ENCODE results near the gene WBP2.

DNA sequence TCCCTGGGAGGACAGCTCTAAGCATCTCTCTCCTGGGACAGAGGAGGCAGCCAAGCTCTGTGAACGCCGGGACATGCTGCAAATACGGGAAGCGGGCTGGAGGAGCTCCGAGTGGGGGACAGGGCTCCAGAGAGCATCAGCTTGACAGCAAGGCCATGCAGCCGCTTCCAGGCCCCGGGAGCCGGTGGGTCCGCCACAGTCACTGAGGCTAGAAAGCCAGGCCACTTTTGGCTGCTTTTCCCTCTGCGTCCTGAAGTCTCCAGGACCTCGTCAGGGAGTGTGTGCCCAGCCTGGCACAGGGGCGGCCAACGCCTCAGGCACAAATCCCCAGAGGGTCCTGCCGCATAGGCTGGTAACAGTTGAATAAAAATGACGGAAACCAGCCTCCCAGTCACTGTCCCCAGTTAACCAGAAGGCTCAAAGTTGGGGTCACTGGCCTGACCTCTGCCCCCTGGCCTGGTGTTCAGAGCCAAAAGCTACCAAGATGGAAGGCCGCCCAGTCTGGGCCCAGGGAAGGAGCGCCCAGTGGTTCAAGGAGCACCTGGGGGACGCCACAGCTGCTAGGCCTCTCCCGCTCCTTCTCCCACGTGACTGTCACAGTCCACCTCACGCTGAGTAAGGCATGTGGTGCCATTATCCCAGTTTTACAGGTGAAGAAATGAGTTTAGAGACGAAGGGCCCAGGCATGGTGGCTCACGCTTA lies 44.8 kb upstream of the WBP2 start:
- no peak for TF ChIP-seq CTCF (IDR thresholded peaks at IDR 0.05)
- TF ChIP-seq POLR2A (IDR thresholded peaks at IDR 0.05), result no peak
- no peak for TF ChIP-seq EP300 (IDR thresholded peaks at IDR 0.05; ENCODE audit: low read depth)

Data from transverse colon (tissue), 3 donors.